Mesendoderm (in vitro differentiated cells): Measurements from ENCODE around the gene TNRC6B.

ENCODE experiments used
- DNase-seq: peaks from one replicate; pipeline ENCODE4 v3.0.0; 2013
- H2AK5ac ChIP-seq: 2 replicates; pipeline ENCODE4 v1.6.1; 2013; ENCODE audit warnings: low read length, inconsistent platforms
- H2BK120ac ChIP-seq: 2 replicates; pipeline ENCODE4 v1.6.1; 2013; ENCODE audit warnings: low read depth, mild to moderate bottlenecking, low read length, moderate library complexity, mixed read lengths
- H2BK15ac ChIP-seq: replicated peaks from 2 replicates; pipeline ENCODE4 v1.6.1; 2013; ENCODE audit warnings: low read depth, mild to moderate bottlenecking, moderate library complexity
- H2BK5ac ChIP-seq: 2 replicates; pipeline ENCODE4 v1.6.1; 2013; ENCODE audit warnings: low read length, inconsistent platforms
- H3K18ac ChIP-seq: 2 replicates; pipeline ENCODE4 v1.6.1; 2013; ENCODE audit warnings: mild to moderate bottlenecking, low read length, mixed read lengths
- H3K23ac ChIP-seq: one replicate; pipeline ENCODE4 v1.6.1; 2013; ENCODE audit warnings: low read length
- H3K27ac ChIP-seq: 2 replicates; pipeline ENCODE4 v1.5.1; 2013; ENCODE audit warnings: low read depth, mild to moderate bottlenecking, inconsistent platforms, low read length, moderate library complexity
- H3K27me3 ChIP-seq: 2 replicates; pipeline ENCODE4 v1.6.1; 2013; ENCODE audit warnings: low read length, control low read depth, mild to moderate bottlenecking, inconsistent platforms; ENCODE audit not compliant: insufficient read depth, poor library complexity
- H3K36me3 ChIP-seq: 2 replicates; pipeline ENCODE4 v1.6.1; 2013; ENCODE audit warnings: low read length, inconsistent platforms; ENCODE audit not compliant: control insufficient read depth, insufficient read depth
- H3K4ac ChIP-seq: one replicate; pipeline ENCODE4 v1.6.1; 2013; ENCODE audit warnings: low read depth, mild to moderate bottlenecking, low read length, moderate library complexity
- H3K4me1 ChIP-seq: 2 replicates; pipeline ENCODE4 v1.6.1; 2013; ENCODE audit warnings: low read depth, low read length, inconsistent platforms; ENCODE audit not compliant: control insufficient read depth
- H3K4me2 ChIP-seq: 2 replicates; pipeline ENCODE4 v1.6.1; 2013; ENCODE audit warnings: low read length
- H3K4me3 ChIP-seq: 2 replicates; pipeline ENCODE4 v1.5.1; 2013; ENCODE audit warnings: mild to moderate bottlenecking, low read length
- H3K56ac ChIP-seq: one replicate; pipeline ENCODE4 v1.6.1; 2013; ENCODE audit warnings: low read length
- H3K79me1 ChIP-seq: 2 replicates; pipeline ENCODE4 v1.6.1; 2013; ENCODE audit warnings: low read length, inconsistent platforms
- H3K79me2 ChIP-seq: 2 replicates; pipeline ENCODE4 v1.6.1; 2013; ENCODE audit warnings: mild to moderate bottlenecking, low read length; ENCODE audit not compliant: control insufficient read depth, insufficient read depth
- H3K9ac ChIP-seq: 2 replicates; pipeline ENCODE4 v1.6.1; 2013; ENCODE audit warnings: low read length, inconsistent platforms
- H4K5ac ChIP-seq: one replicate; pipeline ENCODE4 v1.6.1; 2013; ENCODE audit warnings: low read length
- H4K8ac ChIP-seq: one replicate; pipeline ENCODE4 v1.6.1; 2013; ENCODE audit warnings: low read depth, mild to moderate bottlenecking, control low read depth, low read length, moderate library complexity
- WGBS: extraction: QIAGEN DNeasy Blood & Tissue Kit; methylation state at CpG from one replicate; pipeline ENCODE4 v1.1.7; 2013; ENCODE audit warnings: low lambda C conversion rate, missing lambda C conversion rate; ENCODE audit not compliant: insufficient coverage; ENCODE audit errors: extremely low coverage; 5-methylcytosine and 5-hydroxymethylcytosine counted together

TNRC6B gene

GRCh38 chr22:40226620-40227019, 48.9 kb downstream of the TNRC6B start:
- Histone ChIP-seq H3K18ac (no peak overlapping the region), H2AK5ac (no peak overlapping the region), H2BK5ac (no peak overlapping the region), H2BK15ac (no peak overlapping the region), H3K36me3 (no peaks in the 10 kb centered on the region), H3K79me2 (peaks cover 29% of the 10 kb centered on the region), H3K27me3 (no peaks in the 10 kb centered on the region), H3K4ac (no peak overlapping the region), H4K5ac (no peak overlapping the region), H3K4me2 (no peak overlapping the region), H3K4me3 (no peak overlapping the region), H3K56ac (no peak overlapping the region), H3K27ac (no peak overlapping the region), H3K79me1 (peaks cover 2% of the 10 kb centered on the region), H3K9ac (no peak overlapping the region), H3K4me1 (no peaks in the 10 kb centered on the region), H3K23ac (no peak overlapping the region), H4K8ac (no peak overlapping the region), H2BK120ac (no peak overlapping the region)
- DNase-seq = no peak

DNA sequence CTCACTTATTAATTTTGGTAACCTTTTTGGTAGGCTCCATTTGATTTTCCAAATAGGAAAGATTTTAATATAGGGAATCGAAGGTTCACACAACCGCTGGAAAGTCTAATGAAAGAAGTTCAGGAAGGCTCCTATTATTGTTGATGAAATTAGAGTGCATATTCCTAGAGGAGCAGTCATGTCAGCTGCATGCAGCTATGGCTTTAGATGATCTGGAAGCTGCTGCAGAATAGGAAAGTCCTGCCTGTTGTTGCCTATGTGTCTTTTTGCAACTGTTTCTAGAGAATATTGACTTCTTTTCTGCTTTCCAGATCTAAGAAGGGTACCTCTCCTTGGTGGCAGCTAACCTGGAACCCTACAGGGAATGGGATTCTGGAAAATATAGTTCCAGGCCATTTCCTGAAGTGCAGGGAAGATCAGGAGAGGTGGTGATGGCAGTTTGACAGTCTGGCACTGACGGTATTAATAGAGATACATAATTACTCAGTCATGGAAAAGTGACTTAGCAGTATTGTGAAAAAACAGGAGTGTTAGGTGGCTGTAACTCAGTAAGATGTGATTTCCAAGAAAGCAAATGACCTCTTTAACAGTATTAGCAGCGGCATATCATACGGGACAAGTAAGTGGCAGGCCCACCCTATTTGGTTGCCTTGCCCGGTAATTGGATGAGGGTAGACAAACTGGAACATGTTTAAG, 54.0 kb downstream of the TNRC6B start:
- Histone ChIP-seq H2AK5ac (no peak overlapping the region), H3K4me3 (no peak overlapping the region), H2BK120ac (no peak overlapping the region), H3K4ac (no peak overlapping the region), H3K18ac (no peak overlapping the region), H3K36me3 (no peaks in the 10 kb centered on the region), H3K9ac (no peak overlapping the region), H3K79me1 (peaks cover 10% of the 10 kb centered on the region), H4K5ac (no peak overlapping the region), H3K56ac (no peak overlapping the region), H3K4me1 (no peaks in the 10 kb centered on the region), H3K27ac (no peak overlapping the region), H3K27me3 (no peaks in the 10 kb centered on the region), H3K4me2 (no peak overlapping the region), H4K8ac (no peak overlapping the region), H3K79me2 (peaks cover 28% of the 10 kb centered on the region), H2BK5ac (no peak overlapping the region), H3K23ac (no peak overlapping the region), H2BK15ac (no peak overlapping the region)
- no CpG with 5 or more reads among the region's 6 CpGs for WGBS
- no peak for DNase-seq

- Histone ChIP-seq H3K27ac (no peak overlapping the region), H3K4me1 (no peaks in the 10 kb centered on the region), H3K4me3 (no peak overlapping the region), H2BK15ac (no peak overlapping the region), H4K8ac (no peak overlapping the region), H3K23ac (no peak overlapping the region), H2BK120ac (no peak overlapping the region), H3K9ac (no peak overlapping the region), H3K4ac (no peak overlapping the region), H2AK5ac (no peak overlapping the region), H3K18ac (no peak overlapping the region), H4K5ac (no peak overlapping the region), H3K4me2 (no peak overlapping the region), H3K27me3 (no peaks in the 10 kb centered on the region), H3K36me3 (no peaks in the 10 kb centered on the region), H3K56ac (no peak overlapping the region), H3K79me1 (peaks cover 13% of the 10 kb centered on the region), H2BK5ac (no peak overlapping the region), H3K79me2 (peaks cover 35% of the 10 kb centered on the region)
- DNase-seq = no peak
- no CpG with 5 or more reads among the region's 15 CpGs for WGBS
Observed at GRCh38 chr22:40232624-40233023, 54.9 kb downstream of the TNRC6B start.

DNA sequence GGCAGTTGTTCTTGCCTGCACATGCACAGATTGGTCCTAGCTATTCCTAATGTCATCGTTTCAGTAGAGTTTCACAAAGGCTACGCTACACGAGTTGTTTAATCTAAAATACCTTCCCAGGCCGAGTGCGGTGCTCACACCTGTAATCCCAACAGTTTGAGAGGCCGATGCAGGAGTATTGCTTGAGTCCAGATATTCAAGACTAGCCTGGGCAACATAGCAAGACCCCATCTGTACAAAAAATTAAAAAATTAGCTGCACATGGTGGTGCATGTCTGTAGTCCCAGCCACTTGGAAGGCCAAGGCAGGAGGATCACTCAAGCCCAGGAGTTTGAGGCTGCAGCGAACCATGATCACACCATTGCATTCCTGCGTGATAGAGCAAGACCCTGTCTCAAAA, 56.2 kb downstream of the TNRC6B start:
- H3K79me1 ChIP-seq = peaks cover 16% of the 10 kb centered on the region
- no peaks in the 10 kb centered on the region for H3K4me1 ChIP-seq
- H3K4me2 ChIP-seq = no peak overlapping the region
- H3K23ac ChIP-seq = peak overlapping the region; percentile 33
- H3K4me3 ChIP-seq = no peak overlapping the region
- no peak overlapping the region for H3K56ac ChIP-seq
- H3K27ac ChIP-seq = no peak overlapping the region
- no peak overlapping the region for H3K9ac ChIP-seq
- no peak overlapping the region for H2BK15ac ChIP-seq
- no peak overlapping the region for H3K4ac ChIP-seq
- no peak overlapping the region for H4K8ac ChIP-seq
- WGBS = no CpG with 5 or more reads among the region's 8 CpGs
- DNase-seq = no peak
- no peak overlapping the region for H2BK120ac ChIP-seq
- no peak overlapping the region for H2AK5ac ChIP-seq
- no peak overlapping the region for H2BK5ac ChIP-seq
- H3K18ac ChIP-seq = no peak overlapping the region
- no peaks in the 10 kb centered on the region for H3K36me3 ChIP-seq
- no peak overlapping the region for H4K5ac ChIP-seq
- peaks cover 41% of the 10 kb centered on the region for H3K79me2 ChIP-seq
- no peaks in the 10 kb centered on the region for H3K27me3 ChIP-seq

- no peak overlapping the region for H2BK15ac ChIP-seq
- no peaks in the 10 kb centered on the region for H3K27me3 ChIP-seq
- H3K27ac ChIP-seq = no peak overlapping the region
- H3K4ac ChIP-seq = no peak overlapping the region
- H4K5ac ChIP-seq = no peak overlapping the region
- H3K4me1 ChIP-seq = no peaks in the 10 kb centered on the region
- H2AK5ac ChIP-seq = no peak overlapping the region
- DNase-seq = no peak
- H3K79me2 ChIP-seq = peaks cover 47% of the 10 kb centered on the region
- no peak overlapping the region for H2BK120ac ChIP-seq
- no peak overlapping the region for H4K8ac ChIP-seq
- no peak overlapping the region for H3K23ac ChIP-seq
- H3K18ac ChIP-seq = no peak overlapping the region
- H3K79me1 ChIP-seq = peaks cover 21% of the 10 kb centered on the region
- H3K56ac ChIP-seq = no peak overlapping the region
- no peaks in the 10 kb centered on the region for H3K36me3 ChIP-seq
- no peak overlapping the region for H3K4me2 ChIP-seq
- H3K4me3 ChIP-seq = no peak overlapping the region
- H2BK5ac ChIP-seq = no peak overlapping the region
- no peak overlapping the region for H3K9ac ChIP-seq
Observed at GRCh38 chr22:40234658-40235057, 56.9 kb downstream of the TNRC6B start.

DNA sequence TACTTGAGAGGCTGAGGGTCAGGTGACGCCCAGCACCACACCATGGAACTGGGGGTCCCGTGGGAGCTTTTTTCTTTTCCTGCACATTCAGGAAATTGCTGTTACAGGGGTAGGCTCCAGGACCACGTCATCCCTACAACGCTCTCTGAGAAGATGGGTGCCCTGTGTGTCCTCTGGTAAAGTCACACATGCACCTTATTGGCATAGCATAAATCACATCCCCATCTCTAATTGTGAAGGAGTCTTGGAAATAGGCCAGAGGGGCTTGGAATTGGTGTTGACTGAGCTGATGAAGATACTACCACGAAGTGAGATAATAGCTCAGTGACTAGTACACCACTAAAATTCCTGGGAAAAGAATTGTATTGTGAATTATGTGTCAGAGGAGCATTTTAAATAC, 57.6 kb downstream of the TNRC6B start:
- Histone ChIP-seq H2AK5ac (no peak overlapping the region), H3K27me3 (no peaks in the 10 kb centered on the region), H3K9ac (no peak overlapping the region), H2BK5ac (no peak overlapping the region), H2BK120ac (no peak overlapping the region), H4K5ac (no peak overlapping the region), H3K18ac (no peak overlapping the region), H3K4me1 (no peaks in the 10 kb centered on the region), H3K36me3 (no peaks in the 10 kb centered on the region), H2BK15ac (no peak overlapping the region), H3K4me3 (no peak overlapping the region), H3K4me2 (no peak overlapping the region), H3K79me1 (peaks cover 23% of the 10 kb centered on the region), H3K23ac (no peak overlapping the region), H3K4ac (no peak overlapping the region), H4K8ac (no peak overlapping the region), H3K56ac (no peak overlapping the region), H3K79me2 (peaks cover 49% of the 10 kb centered on the region), H3K27ac (no peak overlapping the region)
- DNase-seq = no peak
- WGBS = no CpG with 5 or more reads among the region's 5 CpGs
